ENCODE data around the gene FAAP100. TPM values are rescaled to one million over a fixed set of nuclear protein-coding genes. Genes with fewer than 3 reads are reported as not detected.

FAAP100 gene
- total RNA-seq, 4 donors from 2014 or later, result 20.1 to 41.7 (median 26.7) TPM

DNA sequence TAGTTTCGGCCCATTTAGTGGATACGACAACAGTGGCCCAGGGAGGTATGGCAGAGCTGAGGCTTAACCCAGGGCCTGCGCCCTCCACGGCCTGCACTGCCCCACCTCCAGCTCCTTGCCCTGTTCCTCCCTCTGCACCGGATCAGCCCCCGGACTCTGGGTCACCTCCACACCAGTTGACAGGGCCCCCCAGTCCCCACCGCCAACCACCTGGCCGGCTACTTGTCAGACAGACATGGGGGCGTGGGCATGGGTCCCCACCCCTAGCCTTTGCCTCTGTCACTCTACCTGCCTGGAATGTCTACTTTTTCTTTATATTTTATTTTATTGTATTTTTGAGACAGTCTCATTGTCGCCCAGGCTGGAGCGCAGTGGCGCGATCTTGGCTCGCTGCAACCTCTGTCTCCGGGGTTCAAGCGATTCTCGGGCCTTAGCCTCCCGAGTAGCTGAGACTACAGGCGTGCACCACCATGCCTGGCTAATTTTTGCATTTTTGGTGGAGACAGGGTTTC is 36.6 kb downstream of the FAAP100 start:
- peaks cover 0 to 53% (median 48%) of the 10 kb centered on the region in 4 donors for H3K4me1 ChIP-seq
- peak overlapping the region; percentile 89 to 96 (median 92) for H3K4me3 ChIP-seq
- peak overlapping the region; percentile 96 to 100 (median 100) for H3K27ac ChIP-seq
- no peak for DNase-seq (ENCODE audit: low spot score in 2 of 2)
- H3K9me3 ChIP-seq, result no peaks in the 10 kb centered on the region
- H3K27me3 ChIP-seq, result no peaks in the 10 kb centered on the region
- peaks cover 0 to 18% (median 16%) of the 10 kb centered on the region in 3 donors for H3K36me3 ChIP-seq
- 56 to 58% methylated on average over 18 to 19 of the region's 19 CpGs for WGBS, 2 donors
- no peak for TF ChIP-seq EP300 (IDR thresholded peaks at IDR 0.05)
- no peak for TF ChIP-seq POLR2A (IDR thresholded peaks at IDR 0.05)
- TF ChIP-seq, protein P1, sequence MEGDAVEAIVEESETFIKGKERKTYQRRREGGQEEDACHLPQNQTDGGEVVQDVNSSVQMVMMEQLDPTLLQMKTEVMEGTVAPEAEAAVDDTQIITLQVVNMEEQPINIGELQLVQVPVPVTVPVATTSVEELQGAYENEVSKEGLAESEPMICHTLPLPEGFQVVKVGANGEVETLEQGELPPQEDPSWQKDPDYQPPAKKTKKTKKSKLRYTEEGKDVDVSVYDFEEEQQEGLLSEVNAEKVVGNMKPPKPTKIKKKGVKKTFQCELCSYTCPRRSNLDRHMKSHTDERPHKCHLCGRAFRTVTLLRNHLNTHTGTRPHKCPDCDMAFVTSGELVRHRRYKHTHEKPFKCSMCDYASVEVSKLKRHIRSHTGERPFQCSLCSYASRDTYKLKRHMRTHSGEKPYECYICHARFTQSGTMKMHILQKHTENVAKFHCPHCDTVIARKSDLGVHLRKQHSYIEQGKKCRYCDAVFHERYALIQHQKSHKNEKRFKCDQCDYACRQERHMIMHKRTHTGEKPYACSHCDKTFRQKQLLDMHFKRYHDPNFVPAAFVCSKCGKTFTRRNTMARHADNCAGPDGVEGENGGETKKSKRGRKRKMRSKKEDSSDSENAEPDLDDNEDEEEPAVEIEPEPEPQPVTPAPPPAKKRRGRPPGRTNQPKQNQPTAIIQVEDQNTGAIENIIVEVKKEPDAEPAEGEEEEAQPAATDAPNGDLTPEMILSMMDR (IDR thresholded peaks at IDR 0.05), result no peak

GRCh38 chr17:81514739-81515529 is 37.2 kb downstream of the FAAP100 start:
- 0% methylated on average over 16 to 21 of the region's 82 CpGs for WGBS, 2 donors
- no peaks in the 10 kb centered on the region for H3K9me3 ChIP-seq
- no peaks in the 10 kb centered on the region for H3K27me3 ChIP-seq
- TF ChIP-seq EP300 (IDR thresholded peaks at IDR 0.05) (peak in 1 of 2 donors; percentile 41), POLR2A (IDR thresholded peaks at IDR 0.05) (peak; percentile 56 to 83)
- TF ChIP-seq, protein P1 (IDR thresholded peaks at IDR 0.05), result no peak
- H3K36me3 ChIP-seq, result peaks cover 0 to 25% (median 17%) of the 10 kb centered on the region in 3 donors
- peak overlapping the region; percentile 89 to 96 (median 92) for H3K4me3 ChIP-seq
- DNase-seq (ENCODE audit: low spot score in 2 of 2), result peak; percentile 59 to 72
- peak overlapping the region; percentile 96 to 100 (median 100) for H3K27ac ChIP-seq
- peaks cover 0 to 57% (median 48%) of the 10 kb centered on the region in 4 donors for H3K4me1 ChIP-seq

DNA sequence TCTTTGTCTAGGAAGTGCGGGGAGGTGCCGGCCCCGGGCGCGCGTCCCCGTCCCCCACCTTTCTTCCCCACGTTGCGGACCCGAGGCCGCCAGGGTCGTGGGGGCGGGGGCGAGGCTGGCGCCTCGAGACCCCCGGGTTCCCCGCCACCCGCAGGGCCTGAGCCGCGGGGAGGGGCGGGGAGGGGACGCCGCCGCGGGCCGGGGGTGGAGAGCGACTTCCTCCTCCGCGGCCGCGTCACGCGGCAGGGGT is 37.7 kb downstream of the FAAP100 start:
- peaks cover 0 to 55% (median 47%) of the 10 kb centered on the region in 4 donors for H3K4me1 ChIP-seq
- peak overlapping the region; percentile 96 to 100 (median 100) for H3K27ac ChIP-seq
- H3K36me3 ChIP-seq, result peaks cover 0 to 30% (median 17%) of the 10 kb centered on the region in 3 donors
- WGBS, 2 donors, result no CpG with 5 or more reads among the region's 34 CpGs
- H3K9me3 ChIP-seq, result no peaks in the 10 kb centered on the region
- H3K27me3 ChIP-seq, result no peaks in the 10 kb centered on the region
- TF ChIP-seq, protein P1 (IDR thresholded peaks at IDR 0.05), result no peak
- TF ChIP-seq EP300 (IDR thresholded peaks at IDR 0.05) (no peak), POLR2A (IDR thresholded peaks at IDR 0.05) (no peak)
- DNase-seq (ENCODE audit: low spot score in 2 of 2), result no peak
- H3K4me3 ChIP-seq, result peak overlapping the region; percentile 86 to 96 (median 92)

DNA sequence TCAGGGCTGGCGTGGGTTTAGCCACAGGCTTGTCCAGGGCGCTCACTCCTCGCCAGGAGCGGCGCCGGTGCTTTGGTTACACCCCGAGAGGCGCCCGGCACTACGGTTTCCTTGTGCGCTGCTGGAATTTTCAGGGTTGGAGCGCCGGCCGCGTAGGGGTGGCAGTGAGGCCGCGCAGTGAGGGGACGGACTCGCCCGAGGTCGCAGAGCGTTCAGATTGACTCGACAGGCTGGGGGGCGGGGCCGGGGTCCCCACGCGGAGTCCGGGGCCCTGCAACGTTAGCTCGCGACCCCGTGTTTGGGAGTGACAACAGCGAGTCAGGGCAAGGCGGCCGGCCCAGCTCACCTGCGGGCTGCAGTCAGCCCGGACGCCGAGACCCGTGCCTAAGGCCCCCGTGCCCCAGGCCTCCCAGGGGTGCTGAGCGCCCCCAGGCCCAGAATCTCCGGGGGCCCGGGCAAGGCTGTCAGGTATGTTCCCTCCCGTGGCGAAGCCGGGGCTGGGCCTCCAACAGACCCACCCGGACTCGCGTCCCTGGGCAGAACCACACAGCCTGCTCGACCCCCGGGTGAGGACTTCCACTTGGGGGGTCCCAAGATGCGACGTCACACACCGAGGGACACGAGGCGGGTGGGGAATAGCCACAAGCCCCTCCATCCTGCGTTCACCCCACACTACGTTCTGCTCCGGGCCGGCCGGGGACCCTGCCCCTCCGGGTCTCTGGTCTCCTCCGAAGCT is 38.2 kb downstream of the FAAP100 start:
- H3K9me3 ChIP-seq, result no peaks in the 10 kb centered on the region
- WGBS, 2 donors, result 0% methylated on average over 17 to 43 of the region's 64 CpGs
- no peak for TF ChIP-seq POLR2A (IDR thresholded peaks at IDR 0.05)
- TF ChIP-seq EP300 (IDR thresholded peaks at IDR 0.05), result peak in 1 of 2 donors; percentile 19
- TF ChIP-seq, protein P1 (IDR thresholded peaks at IDR 0.05), result no peak
- H3K27ac ChIP-seq, result peak overlapping the region; percentile 96 to 100 (median 100)
- DNase-seq (ENCODE audit: low spot score in 2 of 2), result peak; percentile 47 to 54
- no peaks in the 10 kb centered on the region for H3K27me3 ChIP-seq
- H3K4me3 ChIP-seq, result peak overlapping the region; percentile 86 to 96 (median 92)
- H3K4me1 ChIP-seq, result peaks cover 0 to 55% (median 47%) of the 10 kb centered on the region in 4 donors
- peaks cover 0 to 35% (median 17%) of the 10 kb centered on the region in 3 donors for H3K36me3 ChIP-seq

Measured in tibial nerve (tissue), 4 donors.